Stimulated activated CD8-positive, alpha-beta memory T cell treated with anti-CD3 and anti-CD28 coated beads, Interleukin-4, amount 100 ng/mL, for 4 hours (primary cell): Measurements from ENCODE around the gene DNPH1.

ENCODE experiments used
- DNase-seq, 2 donors: peaks; one replicate each; pipeline ENCODE4 v3.0.0-alpha.2; 2020; ENCODE audit warnings: low read depth in 2 of 2, low spot score in 1 of 2

Gene DNPH1, protein sequence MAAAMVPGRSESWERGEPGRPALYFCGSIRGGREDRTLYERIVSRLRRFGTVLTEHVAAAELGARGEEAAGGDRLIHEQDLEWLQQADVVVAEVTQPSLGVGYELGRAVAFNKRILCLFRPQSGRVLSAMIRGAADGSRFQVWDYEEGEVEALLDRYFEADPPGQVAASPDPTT

DNA sequence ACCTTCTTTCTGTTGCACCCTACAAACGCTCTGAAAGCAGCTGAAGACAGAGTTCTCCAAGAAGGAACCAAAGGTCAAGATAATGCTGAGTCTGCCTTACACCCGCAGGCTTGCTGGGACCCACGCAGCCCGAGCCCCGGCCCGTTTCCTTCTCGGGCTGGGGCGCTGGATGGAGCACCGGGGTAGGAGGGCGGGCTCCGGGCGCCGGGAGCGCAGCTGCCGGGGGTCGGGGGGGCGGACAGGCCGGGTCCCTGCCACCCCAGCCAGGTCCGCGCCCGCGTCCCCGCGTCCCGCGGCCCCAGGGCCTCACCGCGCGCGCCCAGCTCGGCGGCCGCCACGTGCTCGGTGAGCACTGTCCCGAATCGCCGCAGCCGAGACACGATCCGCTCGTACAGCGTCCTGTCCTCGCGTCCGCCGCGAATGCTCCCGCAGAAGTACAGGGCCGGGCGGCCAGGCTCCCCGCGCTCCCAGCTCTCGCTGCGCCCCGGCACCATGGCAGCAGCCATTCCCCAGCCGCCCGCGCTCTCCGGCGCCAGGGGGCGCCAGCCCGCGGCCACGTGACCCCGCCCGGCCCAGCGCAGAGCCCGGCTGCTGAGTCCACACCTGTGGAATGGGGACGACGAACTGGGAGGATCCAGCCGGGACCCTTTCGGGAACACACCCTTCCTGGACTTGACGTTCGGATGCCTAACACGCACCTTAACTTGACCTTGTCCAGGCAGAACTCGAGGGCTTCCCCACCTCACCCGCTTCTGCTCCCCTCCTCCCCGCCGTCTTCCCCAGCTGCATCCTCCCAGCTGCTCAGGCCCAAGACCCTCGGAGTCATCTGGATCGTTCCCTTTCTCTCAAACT lies at the start of gene DNPH1:
DNPH1 (minus strand) TSS at position 531 of the 852 bp plus-strand sequence; CDS start at position 506, 25 bp downstream.
- peak; percentile 41 to 50 for DNase-seq

DNA sequence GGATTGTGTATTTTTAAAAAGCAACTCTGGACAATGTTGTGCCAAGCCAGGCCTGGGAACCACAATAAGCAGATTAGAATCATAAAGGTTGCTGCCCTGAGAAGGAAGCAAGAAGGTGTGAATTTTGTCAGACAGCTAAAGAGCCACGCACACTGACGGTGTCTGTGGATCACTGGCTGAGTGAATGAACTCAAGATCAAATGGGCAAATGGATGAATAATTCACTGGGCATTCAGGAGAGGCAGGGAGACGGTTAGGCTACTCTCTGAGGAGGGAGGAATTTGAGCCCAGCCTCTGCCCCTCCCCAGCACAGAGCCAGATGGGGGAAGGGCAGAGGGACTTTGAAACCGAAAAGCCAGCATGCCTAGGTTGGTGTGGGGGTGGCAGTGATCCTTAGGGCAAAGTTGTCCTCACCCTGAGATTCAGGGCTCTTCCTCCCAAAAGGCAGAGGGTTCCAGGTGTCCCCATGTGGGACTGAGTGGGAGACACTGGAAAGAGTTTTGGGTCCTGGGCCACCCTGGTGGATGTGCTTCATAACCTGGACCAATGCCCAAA lies 49.3 kb upstream of the DNPH1 start:
- DNase-seq: no peak

DNA sequence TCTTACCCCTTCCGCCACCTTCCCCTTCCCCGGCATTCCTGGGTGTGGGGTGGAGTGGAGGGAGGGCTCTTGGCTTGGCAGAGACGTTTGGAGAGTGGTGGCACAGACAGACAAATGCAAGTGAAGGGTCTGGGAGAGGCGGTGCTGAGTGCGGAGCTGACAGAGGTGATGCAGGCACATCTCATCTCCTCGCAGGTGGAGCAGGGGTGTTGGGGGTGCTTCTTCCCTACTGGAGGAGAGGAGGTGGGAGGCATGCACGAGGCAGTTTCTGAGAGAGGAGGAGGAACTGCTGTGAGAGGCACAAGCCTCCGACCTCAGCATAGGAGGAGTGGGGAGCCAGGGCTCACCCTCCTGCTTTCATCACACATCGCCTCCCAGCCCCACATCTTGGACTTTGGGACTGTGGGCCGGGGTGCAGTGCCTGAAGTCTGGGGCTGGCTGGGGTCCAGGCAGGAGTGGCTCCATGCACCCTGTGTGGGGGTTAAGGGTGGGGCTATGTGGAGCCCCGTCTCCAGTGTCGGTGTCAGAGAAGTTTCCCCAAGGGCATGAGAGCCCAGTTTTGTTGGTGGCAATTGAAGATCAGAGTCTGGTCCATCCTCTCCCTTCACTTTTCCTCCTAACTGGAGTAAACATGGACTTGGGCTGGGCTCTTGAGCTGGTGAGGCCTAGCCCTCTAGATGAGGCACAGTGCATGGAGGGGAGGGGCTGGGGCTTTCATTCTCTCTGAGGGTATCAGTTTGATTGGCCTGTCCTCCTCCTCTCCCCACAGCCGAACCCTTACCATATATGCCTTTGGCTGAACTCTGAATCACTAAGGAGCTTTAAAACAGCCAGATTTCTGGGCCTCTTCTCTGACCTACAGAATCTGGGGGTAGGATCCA lies 48.6 kb upstream of the DNPH1 start:
- no peak for DNase-seq

DNA sequence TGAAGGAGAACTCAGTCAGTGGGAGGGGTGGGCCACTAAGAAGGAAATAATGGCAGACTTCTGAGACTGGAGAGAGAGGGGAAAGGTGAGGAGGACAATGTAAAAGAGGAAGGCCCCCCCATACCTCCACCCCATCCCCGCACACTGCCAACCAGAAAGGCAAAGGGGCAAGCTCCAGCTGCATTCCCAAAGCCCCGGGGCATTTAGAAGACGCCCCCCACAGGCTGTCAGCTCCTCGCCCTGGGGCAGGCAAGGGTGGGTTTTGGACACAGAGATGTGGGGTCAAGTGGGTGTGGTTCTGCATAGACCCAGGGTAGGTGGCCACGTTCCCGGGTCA lies 48.0 kb upstream of the DNPH1 start:
- DNase-seq: no peak

DNA sequence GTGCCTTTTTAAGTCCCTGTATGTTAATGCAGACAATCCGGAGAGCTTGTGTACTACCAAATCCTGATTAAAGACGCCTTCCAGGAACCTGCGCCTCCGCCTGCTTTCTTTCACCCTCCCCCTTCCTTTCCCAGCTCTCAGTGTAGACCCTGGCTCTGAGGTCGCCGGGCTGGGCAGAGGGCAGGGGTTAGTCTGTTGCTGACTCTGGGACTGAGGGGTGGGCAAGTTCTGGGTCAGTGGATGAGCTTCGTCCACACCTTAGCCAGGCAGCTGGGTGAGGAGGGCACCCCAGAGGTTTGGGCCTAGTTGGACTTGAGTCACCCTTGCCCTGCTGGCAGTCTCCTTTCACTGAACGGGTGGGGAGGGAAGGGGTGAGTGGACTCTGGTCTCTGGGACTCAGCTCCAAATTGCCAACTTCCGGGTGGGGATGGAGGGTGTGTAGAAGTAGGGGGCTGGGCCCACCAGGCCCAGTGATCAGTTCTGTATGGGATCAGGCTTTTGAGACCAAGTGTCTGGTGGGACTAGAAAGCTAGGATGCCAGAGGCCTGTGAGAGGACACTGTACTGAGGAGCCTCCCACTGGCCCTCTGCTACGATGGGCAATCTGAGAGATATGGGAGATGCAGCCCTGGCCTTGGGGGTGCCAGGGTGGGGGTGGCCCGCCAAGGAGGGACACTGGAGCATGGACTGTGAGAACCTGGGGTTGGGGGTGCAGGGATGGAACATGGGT lies 47.5 kb upstream of the DNPH1 start:
- DNase-seq: no peak

DNA sequence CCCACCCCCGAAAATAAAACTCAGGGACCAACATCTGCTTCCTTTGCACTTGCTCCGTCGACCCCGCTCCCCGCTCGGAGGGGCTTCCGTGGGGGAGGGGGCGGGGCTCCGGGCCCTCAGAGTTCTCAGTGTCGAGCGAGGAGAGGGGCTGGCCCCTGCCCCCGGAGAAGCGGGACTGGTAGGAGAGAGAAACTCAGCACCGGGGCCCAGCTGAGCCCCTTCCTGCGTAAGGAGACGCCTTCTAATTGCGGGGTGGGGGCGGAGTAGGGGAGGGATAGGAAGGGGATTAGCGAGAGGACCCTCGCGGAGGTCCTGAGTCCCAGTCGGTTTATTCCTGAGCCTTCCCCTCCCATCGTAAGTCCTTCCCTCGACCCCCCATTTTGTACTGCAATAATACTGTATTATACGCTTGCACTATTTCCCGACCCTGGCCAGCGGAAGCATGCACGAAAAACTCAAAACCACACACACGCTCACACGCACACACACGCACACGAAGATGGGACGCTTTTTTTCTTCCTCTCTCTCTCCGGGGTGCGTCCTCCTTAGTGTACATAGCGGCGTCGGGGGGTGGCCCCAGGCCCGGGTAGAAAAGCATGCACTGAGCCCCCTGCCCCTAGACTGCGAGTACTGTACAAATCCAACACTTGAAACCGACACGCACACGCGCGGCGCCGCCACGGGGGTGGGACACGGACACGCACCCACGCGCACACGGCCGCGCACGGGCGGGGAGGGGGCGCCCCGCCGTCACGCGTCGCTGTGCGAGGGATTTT lies 46.7 kb upstream of the DNPH1 start:
- no peak for DNase-seq

DNA sequence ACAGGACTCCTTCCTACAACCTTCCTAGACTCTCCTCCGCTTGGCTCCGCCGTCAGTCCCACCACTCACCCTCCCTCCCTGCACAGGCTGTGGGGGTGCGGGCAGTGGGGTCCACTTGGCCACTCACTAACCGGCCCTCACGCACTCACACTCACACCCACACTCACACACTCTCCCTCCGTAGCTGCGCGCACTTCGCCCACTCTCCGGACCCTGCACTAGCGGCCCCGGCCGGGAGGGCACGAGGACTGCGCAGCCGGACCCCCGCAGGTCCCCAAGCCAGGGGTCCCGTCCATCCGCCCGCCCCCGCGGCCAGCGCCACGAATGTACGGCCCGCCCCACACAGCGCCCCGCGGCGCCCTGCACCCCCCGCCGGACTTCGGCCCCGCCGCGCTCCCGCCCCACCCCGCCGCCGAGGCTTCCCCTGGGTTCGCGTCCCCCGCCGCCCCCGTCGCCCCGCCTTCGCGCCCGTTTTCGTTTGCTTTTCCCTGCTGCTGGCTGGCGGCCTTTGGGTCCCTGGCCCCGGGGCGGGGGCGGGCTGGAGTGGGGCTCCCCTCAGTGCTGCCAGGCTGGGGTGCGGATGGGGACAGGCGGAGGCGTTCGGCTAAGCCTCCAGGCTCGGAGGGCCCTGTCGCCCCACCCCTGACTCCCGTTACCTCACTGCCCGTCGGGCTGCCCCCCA lies 45.8 kb upstream of the DNPH1 start:
- DNase-seq: no peak

DNA sequence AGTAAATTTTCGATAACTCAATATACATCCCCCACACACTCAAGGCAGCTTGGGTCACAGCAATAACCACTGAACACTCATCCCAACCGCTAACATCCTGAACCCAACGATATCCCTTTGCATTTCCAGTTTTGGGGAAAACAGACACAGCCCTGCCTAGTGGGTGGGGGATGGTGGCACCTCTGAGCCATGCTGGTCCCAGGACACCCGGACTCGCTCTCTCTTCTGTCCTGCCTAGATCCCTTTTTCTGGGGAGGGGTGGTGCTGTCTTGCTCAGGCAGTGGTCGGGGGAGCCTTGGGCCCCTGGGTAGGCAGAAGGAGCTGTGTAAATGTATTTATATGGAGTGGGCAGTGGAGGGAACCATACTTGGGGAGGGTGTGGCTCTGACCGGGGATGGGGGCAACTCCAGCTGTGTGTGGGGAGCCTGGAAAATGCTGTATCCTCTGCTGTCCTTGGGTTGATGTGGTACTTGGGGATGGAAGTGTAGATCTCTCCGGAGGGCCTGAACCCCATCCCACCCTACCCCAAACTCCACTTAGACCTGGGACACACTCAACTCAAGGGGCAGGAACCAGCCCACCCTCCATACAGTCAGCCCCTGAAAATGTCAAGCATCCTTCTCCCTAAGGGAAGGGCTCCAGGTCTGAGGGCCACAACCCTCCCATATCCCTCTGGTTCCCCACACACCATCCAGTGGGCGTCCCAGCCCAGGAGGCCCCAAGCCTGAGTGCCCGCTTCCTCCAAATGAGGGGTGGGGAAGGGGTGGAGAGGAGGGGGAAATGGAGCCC lies 45.0 kb upstream of the DNPH1 start:
- no peak for DNase-seq

DNA sequence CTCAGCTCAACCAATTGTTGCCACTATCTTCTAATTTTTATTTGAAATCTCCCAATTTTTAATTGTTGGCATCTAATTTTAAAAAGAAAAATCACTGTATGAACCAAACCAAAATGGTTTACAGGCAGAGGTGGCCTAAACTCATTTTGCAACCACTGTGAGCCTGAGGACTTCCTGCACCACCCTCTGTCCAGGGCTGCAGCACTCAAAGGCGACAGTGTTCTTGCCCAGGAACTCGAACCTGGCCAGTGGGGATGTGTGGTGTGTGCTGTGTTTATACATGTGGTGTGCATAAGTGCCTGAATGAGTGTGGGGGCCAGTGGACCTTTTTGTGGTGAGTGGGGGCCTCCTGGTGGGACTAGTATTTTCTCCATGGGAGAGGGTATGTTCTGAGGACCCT lies 44.4 kb upstream of the DNPH1 start:
- no peak for DNase-seq

DNA sequence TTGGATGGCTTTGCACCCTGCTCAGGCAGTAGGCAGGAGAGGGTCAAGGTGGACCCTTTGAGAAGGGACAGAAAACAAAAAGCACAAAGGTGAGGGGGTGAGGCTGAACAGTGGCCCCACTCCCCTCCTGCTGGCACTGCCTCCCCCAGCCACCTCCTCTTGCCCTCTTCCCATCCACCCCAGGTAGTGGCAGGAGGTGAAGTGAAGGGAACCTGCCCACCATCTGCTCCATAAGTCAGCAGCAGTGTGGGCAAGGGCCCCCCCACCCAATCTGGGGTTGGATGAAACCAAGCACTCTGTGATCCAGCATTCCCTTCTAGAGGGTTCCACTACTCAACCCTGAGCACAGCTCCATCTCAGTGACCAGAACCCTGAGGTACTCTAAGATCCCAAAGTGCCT lies 42.7 kb upstream of the DNPH1 start:
- DNase-seq: no peak

DNA sequence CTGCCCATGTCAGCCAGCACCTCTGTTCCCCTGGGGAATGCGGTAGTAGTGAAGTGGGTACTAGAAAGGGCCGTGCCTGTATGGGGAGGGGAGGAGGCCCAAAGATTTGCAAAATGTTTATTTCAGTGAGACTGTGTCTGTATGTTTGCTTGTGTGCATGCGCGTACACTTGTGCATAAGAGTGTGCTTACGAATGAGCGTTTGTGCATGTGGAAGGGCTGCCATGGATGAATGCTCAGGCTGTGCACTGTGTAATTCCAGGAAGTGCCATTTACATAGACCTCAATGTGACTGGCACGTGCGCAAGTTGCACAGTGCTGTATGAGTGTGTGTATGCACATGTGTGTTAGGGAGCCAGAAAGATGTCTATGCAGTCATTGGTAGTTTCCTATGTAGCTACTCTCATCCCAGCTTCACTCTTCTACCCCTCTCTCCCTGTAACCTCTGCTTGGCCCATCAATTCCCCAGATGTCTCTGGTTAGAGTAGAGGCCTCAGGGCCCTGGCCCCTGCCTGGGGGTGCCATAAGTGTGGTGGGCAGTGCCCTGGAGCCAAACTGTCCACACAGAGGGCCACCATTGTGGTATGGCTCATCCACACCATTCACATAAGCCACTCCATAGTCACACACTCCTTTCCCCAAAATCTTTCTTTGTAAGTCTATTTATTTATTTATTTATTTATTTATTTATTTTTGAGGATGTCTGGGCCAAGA lies 42.0 kb upstream of the DNPH1 start:
- DNase-seq: no peak

DNA sequence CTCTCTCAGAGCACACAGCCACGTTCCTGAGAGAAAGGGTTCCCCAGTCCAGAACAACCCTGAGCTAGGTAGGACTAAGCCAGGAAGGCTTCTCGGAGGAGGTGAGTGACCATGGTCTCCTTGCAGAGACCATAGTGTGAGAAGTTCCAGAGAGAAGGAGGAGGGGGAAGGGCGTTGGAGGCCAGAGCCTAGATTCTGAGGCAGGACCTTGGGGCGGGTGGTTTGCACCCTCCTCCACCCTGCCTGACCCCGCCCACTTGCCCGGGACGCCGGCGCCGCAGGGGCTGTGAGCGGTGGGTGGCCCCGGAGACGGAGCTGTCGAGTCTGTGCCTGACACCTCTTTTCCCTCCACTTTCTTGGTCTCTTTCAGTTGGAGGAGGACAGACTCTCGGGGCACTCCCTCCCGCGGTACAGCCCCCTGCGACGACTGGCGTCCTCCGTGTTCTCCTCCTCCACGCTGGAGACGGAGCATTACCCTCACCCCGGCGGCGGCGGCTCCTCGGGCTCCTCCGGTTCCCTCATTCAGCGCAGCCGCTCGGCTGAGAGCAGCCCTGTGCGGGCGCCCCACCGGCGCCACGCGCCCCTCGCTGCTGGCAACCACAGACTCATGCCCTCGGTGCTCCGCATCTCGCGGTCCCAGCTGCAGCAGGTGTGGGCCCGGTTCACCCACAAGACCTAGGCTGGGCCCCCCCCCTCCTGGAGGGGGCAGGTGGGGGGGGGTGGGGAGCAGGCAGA lies 40.2 kb upstream of the DNPH1 start:
- DNase-seq: peak in 1 of 2 donors; percentile 29

DNA sequence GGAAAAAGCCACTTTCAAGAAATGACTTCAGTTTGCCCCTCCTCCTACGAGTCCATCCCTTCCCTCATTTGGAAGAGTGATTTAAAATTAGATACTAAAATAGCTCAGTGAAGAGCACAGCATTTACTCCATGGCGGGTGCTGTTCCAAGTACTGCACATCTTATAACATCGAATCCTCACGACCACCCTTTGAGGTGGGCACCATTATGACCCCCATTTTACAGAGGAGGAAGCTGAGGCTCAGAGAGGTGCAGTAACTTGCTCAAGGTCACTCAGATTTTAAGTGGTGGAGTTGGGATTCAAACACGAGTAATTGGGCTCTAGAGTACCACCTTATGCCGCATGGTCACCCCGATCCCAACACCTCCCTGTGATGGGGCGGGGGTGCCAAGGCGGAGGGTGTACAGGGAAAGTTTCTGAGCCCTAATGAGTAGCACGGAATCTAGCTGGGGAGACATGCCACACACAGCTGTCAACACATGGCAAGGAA lies 39.5 kb upstream of the DNPH1 start:
- no peak for DNase-seq

DNA sequence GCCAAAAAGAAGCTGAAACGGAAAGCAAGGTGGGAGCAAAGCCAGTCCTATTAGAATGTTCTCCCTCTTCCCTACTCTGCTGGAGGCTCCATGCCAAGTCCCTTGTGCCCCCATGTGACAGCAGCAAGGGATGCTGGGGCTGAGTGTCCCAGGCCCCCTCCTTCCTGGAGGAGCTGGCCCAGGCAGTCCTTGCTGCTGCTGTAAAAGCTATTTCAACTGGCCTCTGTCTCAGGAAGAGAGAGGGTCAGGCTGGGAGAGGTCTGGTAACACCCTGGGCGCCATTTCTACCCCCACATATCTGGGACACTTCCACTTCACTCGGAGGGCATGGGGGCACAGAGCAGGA lies 39.0 kb upstream of the DNPH1 start:
- DNase-seq: no peak

DNA sequence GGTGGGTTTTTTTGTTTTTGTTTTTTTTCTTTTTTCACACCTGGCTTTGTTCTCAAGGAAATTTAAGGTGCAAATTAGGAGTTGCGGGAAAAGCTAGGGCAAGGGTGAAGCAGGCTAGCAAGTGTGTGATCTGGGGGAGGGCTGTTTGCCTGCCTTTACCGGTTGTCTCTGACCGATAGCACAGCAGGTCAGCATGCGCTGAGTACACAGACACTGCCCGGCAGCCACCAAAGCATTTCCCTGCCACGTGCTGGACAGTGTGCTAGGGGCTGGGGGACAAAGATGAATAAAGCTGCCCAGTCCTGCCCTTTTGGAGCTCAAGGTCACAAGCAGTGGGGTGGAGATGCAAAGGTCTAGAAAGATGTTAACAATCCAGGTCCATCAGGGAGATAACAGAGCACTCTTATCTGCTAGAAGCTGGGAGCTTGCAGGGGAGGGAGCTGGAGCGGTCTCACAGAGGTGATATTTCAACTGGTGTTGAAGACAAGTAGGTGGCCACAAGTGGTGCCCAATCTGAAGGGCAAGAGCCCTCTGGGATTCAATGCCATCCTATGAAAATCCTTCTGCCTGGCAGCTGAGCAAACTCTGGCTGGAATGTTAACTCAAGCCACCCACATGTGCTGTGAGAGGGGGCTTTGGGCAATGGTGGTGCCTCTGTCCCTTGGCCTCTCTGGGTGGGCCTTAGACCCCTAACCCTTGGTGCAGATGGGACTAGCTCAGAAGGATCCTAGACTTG lies 38.5 kb upstream of the DNPH1 start:
- DNase-seq: no peak

DNA sequence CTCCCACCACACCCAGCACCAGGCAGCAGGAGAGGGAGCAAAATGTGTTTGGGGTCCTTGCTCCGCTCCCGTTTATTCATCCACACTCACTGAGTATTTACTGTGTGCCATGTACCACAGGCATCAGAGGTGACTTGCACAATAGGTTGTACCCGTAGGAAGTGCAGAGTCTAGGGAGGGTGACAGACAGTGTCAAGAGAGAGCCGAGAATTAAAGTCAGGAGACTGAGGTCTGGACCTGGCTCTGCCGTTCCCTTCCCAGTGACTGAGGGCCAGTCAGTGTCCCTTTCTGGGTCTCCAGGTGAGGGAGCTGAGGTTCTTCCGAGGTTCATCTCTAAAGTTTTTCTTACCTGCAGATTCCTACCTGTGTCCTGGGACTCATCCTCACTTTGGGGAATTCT lies 36.3 kb upstream of the DNPH1 start:
- no peak for DNase-seq
